HAP-1 (cell line): ENCODE measurements around the gene KRT6B.
"Not testable (repeated sequence)": the region's sequence is repeated elsewhere in the genome, so short reads cannot be mapped to it uniquely, and the experiment has no call there.

Experiments
- DNase-seq, 2 experiments: peaks; one replicate each; pipeline ENCODE4 v3.0.0-alpha.2; 2016 to 2020; ENCODE audit warnings: low spot score in 2 of 2
- H3K27me3 ChIP-seq: fragments of 250-450 bp; sonication (Bioruptor Pico); 2 replicates; pipeline ENCODE4 v1.5.1; 2020; ENCODE audit warnings: low read depth, mild to moderate bottlenecking, moderate library complexity
- H3K36me3 ChIP-seq: fragments of 250-450 bp; sonication (Bioruptor Pico); replicated peaks from 2 replicates; pipeline ENCODE4 v1.5.1; 2020; ENCODE audit warnings: mild to moderate bottlenecking
- H3K4me1 ChIP-seq: fragments of 250-450 bp; sonication (Bioruptor Pico); 2 replicates; pipeline ENCODE4 v1.5.1; 2020; ENCODE audit warnings: mild to moderate bottlenecking
- H3K4me3 ChIP-seq: fragments of 250-450 bp; sonication (Bioruptor Pico); 2 replicates; pipeline ENCODE4 v1.5.1; 2020; ENCODE audit warnings: mild to moderate bottlenecking, moderate library complexity
- H3K9me3 ChIP-seq: fragments of 250-450 bp; sonication (Bioruptor Pico); 2 replicates; pipeline ENCODE4 v1.5.1; 2020; ENCODE audit warnings: mild to moderate bottlenecking, moderate library complexity
- in situ Hi-C: fragments of 300-500 bp; cut with MboI; formaldehyde crosslinking; loops from 3 replicates; pipeline ENCODE4 v1.14.3; 2020; ENCODE audit warnings: low sequenced_read_pairs, inconsistent platforms, mixed read lengths

The KRT6B gene

GRCh38 chr12:52454411-52455201, 2.7 kb upstream of the KRT6B start:
- H3K27me3 ChIP-seq: no peaks in the 10 kb centered on the region
- in situ Hi-C loops: no loop called here
- H3K9me3 ChIP-seq: no peaks in the 10 kb centered on the region
- H3K36me3 ChIP-seq: no peaks in the 10 kb centered on the region
- peaks cover 7% of the 10 kb centered on the region for H3K4me1 ChIP-seq
- peak; percentile 62 to 93 for DNase-seq
- no peak overlapping the region for H3K4me3 ChIP-seq

- H3K27me3 ChIP-seq: no peaks in the 10 kb centered on the region; the same call in 1 of the 2 replicates
- no peaks in the 10 kb centered on the region for H3K9me3 ChIP-seq
- in situ Hi-C loops: no loop called here
- no peaks in the 10 kb centered on the region for H3K36me3 ChIP-seq
- H3K4me1 ChIP-seq: no peaks in the 10 kb centered on the region
- DNase-seq: no peak
- no peak overlapping the region for H3K4me3 ChIP-seq
Observed at GRCh38 chr12:52448228-52448627, 3.7 kb downstream of the KRT6B start.

GRCh38 chr12:52447196-52447595, 4.8 kb downstream of the KRT6B start:
- H3K4me1 ChIP-seq, DNase-seq, in situ Hi-C loops, H3K27me3 ChIP-seq, H3K4me3 ChIP-seq, H3K9me3 ChIP-seq, H3K36me3 ChIP-seq: not testable (repeated sequence)

- Histone ChIP-seq H3K4me3 (no peak overlapping the region), H3K4me1 (no peaks in the 10 kb centered on the region), H3K36me3 (no peaks in the 10 kb centered on the region), H3K9me3 (no peaks in the 10 kb centered on the region), H3K27me3 (peaks cover 2% of the 10 kb centered on the region; the same call in 1 of the 2 replicates)
- DNase-seq: no peak
- in situ Hi-C loops: no loop called here
Observed at GRCh38 chr12:52446367-52447045, 5.4 kb downstream of the KRT6B start.

GRCh38 chr12:52445876-52446275, 6.1 kb downstream of the KRT6B start:
- in situ Hi-C loops: no loop called here
- H3K36me3 ChIP-seq: no peaks in the 10 kb centered on the region
- no peak overlapping the region for H3K4me3 ChIP-seq
- peaks cover 2% of the 10 kb centered on the region; the same call in 1 of the 2 replicates for H3K27me3 ChIP-seq
- H3K9me3 ChIP-seq: no peaks in the 10 kb centered on the region
- H3K4me1 ChIP-seq: no peaks in the 10 kb centered on the region
- DNase-seq: no peak

- no peaks in the 10 kb centered on the region for H3K9me3 ChIP-seq
- no peak overlapping the region for H3K4me3 ChIP-seq
- DNase-seq: no peak
- H3K27me3 ChIP-seq: peaks cover 2% of the 10 kb centered on the region; the same call in 1 of the 2 replicates
- H3K36me3 ChIP-seq: no peaks in the 10 kb centered on the region
- in situ Hi-C loops: no loop called here
- H3K4me1 ChIP-seq: no peaks in the 10 kb centered on the region
Observed at GRCh38 chr12:52444647-52445595, 7.0 kb downstream of the KRT6B start.

- in situ Hi-C loops: no loop called here
- Histone ChIP-seq H3K4me1 (no peaks in the 10 kb centered on the region), H3K4me3 (no peak overlapping the region), H3K36me3 (no peaks in the 10 kb centered on the region), H3K27me3 (peaks cover 2% of the 10 kb centered on the region; the same call in 1 of the 2 replicates), H3K9me3 (no peaks in the 10 kb centered on the region)
- DNase-seq: no peak
Observed at GRCh38 chr12:52443966-52444365, 8.0 kb downstream of the KRT6B start.

- Histone ChIP-seq H3K36me3 (no peaks in the 10 kb centered on the region), H3K27me3 (peaks cover 2% of the 10 kb centered on the region; the same call in 1 of the 2 replicates), H3K4me1 (no peaks in the 10 kb centered on the region), H3K4me3 (no peak overlapping the region), H3K9me3 (no peaks in the 10 kb centered on the region)
- no peak for DNase-seq
- in situ Hi-C loops: no loop called here
Observed at GRCh38 chr12:52442600-52443061, 9.3 kb downstream of the KRT6B start.

GRCh38 chr12:52441320-52441911, 10.5 kb downstream of the KRT6B start:
- Histone ChIP-seq H3K27me3 (peaks cover 2% of the 10 kb centered on the region; the same call in 1 of the 2 replicates), H3K9me3 (no peaks in the 10 kb centered on the region), H3K36me3 (no peaks in the 10 kb centered on the region), H3K4me1 (no peaks in the 10 kb centered on the region), H3K4me3 (no peak overlapping the region)
- no peak for DNase-seq
- in situ Hi-C loops: no loop called here

GRCh38 chr12:52440821-52441319, 11.1 kb downstream of the KRT6B start:
- Histone ChIP-seq H3K4me1 (no peaks in the 10 kb centered on the region), H3K4me3 (no peak overlapping the region), H3K36me3 (no peaks in the 10 kb centered on the region), H3K27me3 (peaks cover 2% of the 10 kb centered on the region; the same call in 1 of the 2 replicates), H3K9me3 (no peaks in the 10 kb centered on the region)
- in situ Hi-C loops: no loop called here
- DNase-seq: no peak

GRCh38 chr12:52439845-52440244, 12.1 kb downstream of the KRT6B start:
- H3K4me1 ChIP-seq: no peaks in the 10 kb centered on the region
- DNase-seq: no peak
- H3K9me3 ChIP-seq: no peaks in the 10 kb centered on the region
- H3K36me3 ChIP-seq: no peaks in the 10 kb centered on the region
- H3K4me3 ChIP-seq: no peak overlapping the region
- in situ Hi-C loops: no loop called here
- peaks cover 2% of the 10 kb centered on the region; the same call in 1 of the 2 replicates for H3K27me3 ChIP-seq

GRCh38 chr12:52439420-52439819, 12.5 kb downstream of the KRT6B start:
- Histone ChIP-seq H3K4me1 (no peaks in the 10 kb centered on the region), H3K9me3 (no peaks in the 10 kb centered on the region), H3K4me3 (no peak overlapping the region), H3K27me3 (peaks cover 2% of the 10 kb centered on the region; the same call in 1 of the 2 replicates), H3K36me3 (no peaks in the 10 kb centered on the region)
- in situ Hi-C loops: no loop called here
- DNase-seq: no peak
